HCT116 (cell line): Measurements from ENCODE around the gene CFDP1. TPM values are rescaled to one million over a fixed set of nuclear protein-coding genes. Genes with fewer than 3 reads are reported as not detected.

Experiments
- ATAC-seq: fragments of 200-7000 bp; cut with Tn5 transposase; 2 replicates; pipeline ENCODE4 v1.9.1; 2020; ENCODE audit warnings: mild to moderate bottlenecking, moderate library complexity
- BruUV-seq: library from RNA; stranded (reverse); fragments of 400-500 nt; replicated peaks from 2 replicates; lab custom pipeline; 2021; lab: Mats Ljungman, UMichigan
- CTCF ChIA-PET: fragments of 300-600 bp; sonication (Branson Sonifier 250); formaldehyde crosslinking; loops from one replicate; lab custom pipeline; 2021; ENCODE audit warnings: antibody characterized with exemption; lab: Charles Lee
- POLR2A ChIA-PET: fragments of 300-600, 350-600 bp; sonication (Branson Sonifier 250); formaldehyde crosslinking; loops from one replicate; lab custom pipeline; 2021; ENCODE audit warnings: antibody characterized with exemption; lab: Charles Lee
- RAD21 ChIA-PET, 2 experiments: fragments of 300-600 bp; sonication (Branson Sonifier 250); formaldehyde crosslinking; loops; one replicate each; lab custom pipeline; 2023; ENCODE audit warnings: low total read pairs in 2 of 2; ENCODE audit not compliant: uncharacterized antibody in 2 of 2, unreplicated experiment in 2 of 2, low non-redundant PET in 1 of 2; lab: Charles Lee
- DNase-seq: peaks from one replicate; pipeline ENCODE4 v3.0.0-alpha.2; 2010; ENCODE audit warnings: low read depth, low spot score
- H2AFZ ChIP-seq: fragments of 200-600 bp; shearing (Covaris generic), sonication (generic); 2 replicates; pipeline ENCODE4 v1.6.1; 2017; ENCODE audit warnings: low read depth, mixed run types, mixed read lengths, antibody characterized with exemption, low read length; ENCODE audit not compliant: poor library complexity, severe bottlenecking
- H3K27ac ChIP-seq: 2 replicates; pipeline ENCODE4 v1.5.1; 2012; ENCODE audit warnings: low read depth, low read length
- H3K27me3 ChIP-seq: fragments of 200-600 bp; sonication (generic); 2 replicates; pipeline ENCODE4 v1.6.1; 2016; ENCODE audit warnings: mixed run types, low read length, mixed read lengths; ENCODE audit not compliant: insufficient read depth
- H3K36me3 ChIP-seq, 2 experiments: fragments of 200-500 bp in 1 of 2; fragments of 200-600 bp in 1 of 2; sonication (Bioruptor generic) in 1 of 2; sonication (generic) in 1 of 2; 2 replicates each; pipeline versions ENCODE4 v1.5.1 to v1.6.1; 2014 to 2016; ENCODE audit warnings: low read length in 2 of 2, inconsistent platforms in 1 of 2, mixed read lengths in 1 of 2, mixed run types in 1 of 2; ENCODE audit not compliant: insufficient read depth in 2 of 2, control insufficient read depth in 1 of 2
- H3K4me1 ChIP-seq, 2 experiments: fragments of 200-600 bp in 1 of 2; sonication (generic) in 1 of 2; 2 replicates each; pipeline versions ENCODE4 v1.5.1 to v1.6.1; 2012 to 2017; ENCODE audit warnings: low read length in 2 of 2, inconsistent platforms in 1 of 2, mild to moderate bottlenecking in 1 of 2, mixed read lengths in 1 of 2, mixed run types in 1 of 2, moderate library complexity in 1 of 2; ENCODE audit not compliant: insufficient read depth in 2 of 2, control insufficient read depth in 1 of 2
- H3K4me2 ChIP-seq: fragments of 200-600 bp; sonication (generic); 2 replicates; pipeline ENCODE4 v1.6.1; 2017; ENCODE audit warnings: mixed run types, low read length, mixed read lengths
- H3K4me3 ChIP-seq, 2 experiments: fragments of 200-600 bp in 1 of 2; sonication (generic) in 1 of 2; replicated peaks in 1 of 2; 2 replicates each; pipeline ENCODE4 v1.5.1; 2011 to 2016; ENCODE audit warnings: low read length in 2 of 2, control low read depth in 1 of 2, low read depth in 1 of 2, mild to moderate bottlenecking in 1 of 2, mixed read lengths in 1 of 2, mixed run types in 1 of 2
- H3K79me2 ChIP-seq: fragments of 200-600 bp; sonication (generic); 2 replicates; pipeline ENCODE4 v1.6.1; 2017; ENCODE audit warnings: mild to moderate bottlenecking, mixed run types, low read length, moderate library complexity, mixed read lengths; ENCODE audit not compliant: insufficient read depth
- H3K9ac ChIP-seq: fragments of 200-600 bp; sonication (generic); 2 replicates; pipeline ENCODE4 v1.6.1; 2016; ENCODE audit warnings: low read length, mixed read lengths
- H3K9me2 ChIP-seq: fragments of 200-600 bp; sonication (generic), shearing (Covaris generic); 2 replicates; pipeline ENCODE4 v1.6.1; 2017; ENCODE audit warnings: mixed run types, mild to moderate bottlenecking, moderate library complexity; ENCODE audit not compliant: insufficient read depth
- H3K9me3 ChIP-seq, 2 experiments: fragments of 200-500 bp in 1 of 2; fragments of 200-600 bp in 1 of 2; sonication (Bioruptor generic) in 1 of 2; sonication (generic) in 1 of 2; 2 replicates each; pipeline ENCODE4 v1.6.1; 2014 to 2017; ENCODE audit warnings: low read length in 2 of 2, mixed read lengths in 2 of 2, inconsistent platforms in 1 of 2, low read depth in 1 of 2, mild to moderate bottlenecking in 1 of 2, mixed run types in 1 of 2, moderate library complexity in 1 of 2; ENCODE audit not compliant: control insufficient read depth in 1 of 2, insufficient read depth in 1 of 2
- H4K20me1 ChIP-seq: fragments of 200-600 bp; sonication (generic), shearing (Covaris generic); 2 replicates; pipeline ENCODE4 v1.6.1; 2017; ENCODE audit warnings: mixed run types, mild to moderate bottlenecking, moderate library complexity; ENCODE audit not compliant: insufficient read depth
- ATF3 ChIP-seq: IDR thresholded peaks from 2 replicates; pipeline ENCODE4 v1.6.1; 2012
- CBX3 ChIP-seq: IDR thresholded peaks from 2 replicates; pipeline ENCODE4 v1.6.1; 2012; ENCODE audit warnings: low read depth
- CEBPB ChIP-seq: IDR thresholded peaks from 2 replicates; pipeline ENCODE4 v1.6.1; 2012; ENCODE audit warnings: low read depth
- CTCF ChIP-seq, 3 experiments: fragments of 200-600 bp in 1 of 3; sonication (generic) in 1 of 3; IDR thresholded peaks in 2 of 3; conservative IDR thresholded peaks in 1 of 3; 2 replicates each; pipeline ENCODE4 v1.5.1; 2012 to 2017; ENCODE audit warnings: low read depth in 2 of 3, low read length in 2 of 3, antibody characterized with exemption in 1 of 3, borderline replicate concordance in 1 of 3, control low read depth in 1 of 3, mild to moderate bottlenecking in 1 of 3, mixed read lengths in 1 of 3, mixed run types in 1 of 3, moderate library complexity in 1 of 3; ENCODE audit not compliant: insufficient read depth in 1 of 3
- EGR1 ChIP-seq: IDR thresholded peaks from 2 replicates; pipeline ENCODE4 v1.6.1; 2012; ENCODE audit warnings: low read depth
- ELF1 ChIP-seq: IDR thresholded peaks from 2 replicates; pipeline ENCODE4 v1.6.1; 2012; ENCODE audit warnings: low read depth, borderline replicate concordance
- FOSL1 ChIP-seq: IDR thresholded peaks from 2 replicates; pipeline ENCODE4 v1.6.1; 2012; ENCODE audit warnings: low read depth
- JUND ChIP-seq: IDR thresholded peaks from 2 replicates; pipeline ENCODE4 v1.6.1; 2012
- POLR2A ChIP-seq: IDR thresholded peaks from 2 replicates; pipeline ENCODE4 v1.7.0; 2011; ENCODE audit warnings: borderline replicate concordance; ENCODE audit not compliant: insufficient read depth, insufficient read length; ENCODE audit errors: extremely low read depth
- RAD21 ChIP-seq: IDR thresholded peaks from 2 replicates; pipeline ENCODE4 v1.6.1; 2012; ENCODE audit warnings: low read depth, mild to moderate bottlenecking
- REST ChIP-seq: IDR thresholded peaks from 2 replicates; pipeline ENCODE4 v1.6.1; 2012; ENCODE audit warnings: low read depth
- SP1 ChIP-seq: IDR thresholded peaks from 2 replicates; pipeline ENCODE4 v1.6.1; 2012; ENCODE audit warnings: low read depth
- SRF ChIP-seq: IDR thresholded peaks from 2 replicates; pipeline ENCODE4 v1.6.1; 2012; ENCODE audit warnings: low read depth
- TCF7L2 ChIP-seq: IDR thresholded peaks from 2 replicates; pipeline ENCODE4 v1.7.0; 2011; ENCODE audit warnings: borderline replicate concordance, inconsistent platforms; ENCODE audit not compliant: insufficient read depth, insufficient read length; ENCODE audit errors: extremely low read depth
- YY1 ChIP-seq: IDR thresholded peaks from 2 replicates; pipeline ENCODE4 v1.6.1; 2011; ENCODE audit warnings: low read length, low read depth, moderate library complexity, mild to moderate bottlenecking; ENCODE audit not compliant: insufficient replicate concordance; ENCODE audit errors: extremely low read depth
- ZBTB33 ChIP-seq: IDR thresholded peaks from 2 replicates; pipeline ENCODE4 v1.6.1; 2011; ENCODE audit warnings: mild to moderate bottlenecking, low read length, moderate library complexity; ENCODE audit not compliant: insufficient replicate concordance; ENCODE audit errors: extremely low read depth
- ZFX ChIP-seq: fragments of 450-650 bp; IDR thresholded peaks from 2 replicates; pipeline ENCODE4 v1.6.1; 2017
- ZNF274 ChIP-seq: fragments of 200-500 bp; sonication (Bioruptor generic); IDR thresholded peaks from 2 replicates; pipeline ENCODE4 v1.6.1; 2014; ENCODE audit warnings: mild to moderate bottlenecking, low read depth, low read length, inconsistent platforms
- intact Hi-C: fragments of 100-400 bp; cut with micrococcal nuclease; formaldehyde crosslinking; loops from 2 replicates; pipeline ENCODE4 v1.10.0; 2022
- total RNA-seq: library from RNA; stranded (reverse); gene quantifications from one replicate; pipeline ENCODE4 v1.2.1, GENCODE V29; 2021; ENCODE audit not compliant: unreplicated experiment

CFDP1 gene
- total RNA-seq, 1 experiment from 2014 or later: 45.3 TPM

- H4K20me1 ChIP-seq: no peaks in the 10 kb centered on the region
- ATAC-seq (no peak), DNase-seq (no peak)
- H3K27ac ChIP-seq: no peak overlapping the region
- CTCF ChIA-PET: no interaction called here
- no peaks in the 10 kb centered on the region for H3K27me3 ChIP-seq
- H3K9ac ChIP-seq: no peak overlapping the region
- TF ChIP-seq CTCF (IDR thresholded peaks at IDR 0.05 in 2 of 3, conservative IDR thresholded peaks at IDR 0.05 in 1 of 3; ENCODE audit: borderline replicate concordance in 1 of 3, insufficient read depth in 1 of 3, low read depth in 2 of 3, low read length in 2 of 3): no peak
- TF ChIP-seq ATF3: no peak
- no peak for TF ChIP-seq POLR2A
- TF ChIP-seq YY1: no peak
- no peak for TF ChIP-seq ZBTB33
- TF ChIP-seq TCF7L2: no peak
- no peak for TF ChIP-seq SP1
- TF ChIP-seq CBX3: no peak
- no peak for TF ChIP-seq ELF1
- no peak for TF ChIP-seq JUND
- no peak for TF ChIP-seq ZFX
- no peak for TF ChIP-seq SRF
- TF ChIP-seq EGR1: no peak
- TF ChIP-seq CEBPB: no peak
- no peak for TF ChIP-seq REST
- TF ChIP-seq RAD21: no peak
- no peak for TF ChIP-seq FOSL1
- TF ChIP-seq ZNF274: no peak
- TF ChIP-seq, all 23 proteins: peak for 0
- intact Hi-C loops: no loop called here
- Histone ChIP-seq H3K9me2 (no peaks in the 10 kb centered on the region), H3K9me3 (no peaks in the 10 kb centered on the region), H3K4me2 (no peak overlapping the region), H3K4me3 (no peak overlapping the region), H3K36me3 (no peaks in the 10 kb centered on the region; a peak in 1 of 4 replicates), H3K4me1 (peaks cover 3 to 22% of the 10 kb centered on the region in 2 experiments; a peak in 3 of 4 replicates), H3K79me2 (peaks cover 99% of the 10 kb centered on the region), H2AFZ (no peak overlapping the region)
- BruUV-seq: no TSS peak
- ChIA-PET RAD21 (no interaction called here), POLR2A (interaction anchor here (0.6 kb wide), 1 partner anchor 11 kb away, joined by 3 read pairs; no protein-coding TSS in a partner anchor)
Observed at GRCh38 chr16:75458439-75458838, 25.1 kb upstream of the CFDP1 start.
